Measurements from ENCODE around the gene PTPN3. TPM values are rescaled to one million over a fixed set of nuclear protein-coding genes. Genes with fewer than 3 reads are reported as not detected.
A peak's percentile ranks its signal among the peaks of the same experiment; 100 is the strongest.

The PTPN3 gene
- polyA plus RNA-seq, 1 donor, result 37.5 TPM

GRCh38 chr9:109329638-109330258 is 168.4 kb downstream of the PTPN3 start:
- DNase-seq, result peak in 1 of 2 donors; percentile 72
- no peak overlapping the region for H3K4me3 ChIP-seq (ENCODE audit: low read length)
- peak overlapping the region; percentile 42 for H3K27ac ChIP-seq (ENCODE audit: low read length)

GRCh38 chr9:109328978-109329637 is 169.0 kb downstream of the PTPN3 start:
- Histone ChIP-seq H3K27ac (ENCODE audit: low read length) (peak overlapping the region; percentile 42), H3K4me1 (ENCODE audit: control insufficient read depth, insufficient read depth, low read length) (peaks cover 14% of the 10 kb centered on the region), H3K36me3 (ENCODE audit: control insufficient read depth, insufficient read depth, low read length) (no peaks in the 10 kb centered on the region), H3K9me3 (ENCODE audit: control insufficient read depth, low read depth, low read length) (no peaks in the 10 kb centered on the region), H3K4me3 (ENCODE audit: low read length) (peak overlapping the region; percentile 3), H3K27me3 (ENCODE audit: control insufficient read depth, insufficient read depth, low read length) (no peaks in the 10 kb centered on the region)
- WGBS (ENCODE audit: insufficient coverage, low lambda C conversion rate), result no CpG with 5 or more reads among the region's 12 CpGs
- DNase-seq, result peak; percentile 67 to 85

More at GRCh38 chr9:109329638-109330258, 168.4 kb downstream of the PTPN3 start:
- no peaks in the 10 kb centered on the region for H3K27me3 ChIP-seq (ENCODE audit: control insufficient read depth, insufficient read depth, low read length)
- H3K4me1 ChIP-seq (ENCODE audit: control insufficient read depth, insufficient read depth, low read length), result peaks cover 14% of the 10 kb centered on the region
- WGBS (ENCODE audit: insufficient coverage, low lambda C conversion rate), result no CpG with 5 or more reads among the region's 11 CpGs
- no peaks in the 10 kb centered on the region for H3K36me3 ChIP-seq (ENCODE audit: control insufficient read depth, insufficient read depth, low read length)
- no peaks in the 10 kb centered on the region for H3K9me3 ChIP-seq (ENCODE audit: control insufficient read depth, low read depth, low read length)

Other genes starting within 250 kb of the PTPN3 start
- gene EPB41L4B, start 177.2 kb downstream of the PTPN3 start, polyA plus RNA-seq, result 35.5 TPM

Data from large intestine (tissue), 3 donors.